Keratinocyte (primary cell): ENCODE data around the gene FADS3. TPM values are rescaled to one million over a fixed set of nuclear protein-coding genes. Genes with fewer than 3 reads are reported as not detected.

Experiments
- DNase-seq: peaks from one replicate; pipeline ENCODE4 v3.0.0-alpha.2; 2011; ENCODE audit warnings: low read depth, missing footprints, low spot score
- FAIRE-seq: peaks from 2 replicates; lab custom pipeline; 2011; peaks lifted over from hg19 to GRCh38; lab: Jason Lieb, UNC
- H2AFZ ChIP-seq: 2 replicates; pipeline ENCODE4 v1.6.0; 2012; ENCODE audit warnings: low read length, control low read depth, inconsistent platforms; ENCODE audit not compliant: control insufficient read depth
- H3K27ac ChIP-seq: 2 replicates; pipeline ENCODE4 v1.5.1; 2011; ENCODE audit warnings: low read length; ENCODE audit not compliant: control insufficient read depth, insufficient read depth
- H3K27me3 ChIP-seq: 3 replicates; pipeline ENCODE4 v1.6.0; 2011; ENCODE audit warnings: low read length; ENCODE audit not compliant: control insufficient read depth, insufficient read depth; ENCODE audit errors: extremely low read depth
- H3K36me3 ChIP-seq, 2 experiments: 2 replicates in 1 of 2; 3 replicates in 1 of 2; pipeline ENCODE4 v1.5.1; 2011; ENCODE audit warnings: low read length in 2 of 2, mild to moderate bottlenecking in 1 of 2; ENCODE audit not compliant: control insufficient read depth in 2 of 2, insufficient read depth in 2 of 2; ENCODE audit errors: extremely low read depth in 1 of 2
- H3K4me1 ChIP-seq: 3 replicates; pipeline ENCODE4 v1.5.1; 2011; ENCODE audit warnings: low read length; ENCODE audit not compliant: control insufficient read depth, insufficient read depth; ENCODE audit errors: extremely low read depth
- H3K4me2 ChIP-seq: 3 replicates; pipeline ENCODE4 v1.6.0; 2011; ENCODE audit warnings: low read depth, low read length; ENCODE audit not compliant: control insufficient read depth, insufficient read depth; ENCODE audit errors: extremely low read depth
- H3K4me3 ChIP-seq, 3 experiments: fragments of 200-600 bp in 1 of 3; sonication (generic) in 1 of 3; 2 replicates in 2 of 3; 3 replicates in 1 of 3; pipeline ENCODE4 v1.5.1; 2011 to 2016; ENCODE audit warnings: low read length in 3 of 3, mild to moderate bottlenecking in 3 of 3, control low read depth in 2 of 3, inconsistent platforms in 1 of 3, low read depth in 1 of 3, mixed read lengths in 1 of 3, mixed run types in 1 of 3, moderate library complexity in 1 of 3; ENCODE audit not compliant: control insufficient read depth in 2 of 3, insufficient read depth in 2 of 3; ENCODE audit errors: extremely low read depth in 1 of 3
- H3K79me2 ChIP-seq: 2 replicates; pipeline ENCODE4 v1.6.0; 2012; ENCODE audit warnings: low read length; ENCODE audit not compliant: control insufficient read depth, insufficient read depth
- H3K9ac ChIP-seq: 3 replicates; pipeline ENCODE4 v1.6.0; 2011; ENCODE audit warnings: low read length; ENCODE audit not compliant: control insufficient read depth, insufficient read depth; ENCODE audit errors: extremely low read depth
- H3K9me1 ChIP-seq: 3 replicates; pipeline ENCODE4 v1.6.0; 2011; ENCODE audit warnings: low read length; ENCODE audit not compliant: control insufficient read depth, insufficient read depth; ENCODE audit errors: extremely low read depth
- H3K9me3 ChIP-seq: 2 replicates; pipeline ENCODE4 v1.5.1; 2012; ENCODE audit warnings: low read depth, low read length; ENCODE audit not compliant: control insufficient read depth
- H4K20me1 ChIP-seq: 3 replicates; pipeline ENCODE4 v1.6.0; 2011; ENCODE audit warnings: low read length; ENCODE audit not compliant: control insufficient read depth, insufficient read depth; ENCODE audit errors: extremely low read depth
- EZH2 ChIP-seq: IDR thresholded peaks from one replicate; pipeline ENCODE4 v1.6.1; 2012; ENCODE audit warnings: inconsistent platforms, mild to moderate bottlenecking, low read length, moderate library complexity
- dilution Hi-C: fragments of 300-500 bp; cut with MboI; formaldehyde crosslinking; loops from one replicate; pipeline ENCODE4 v1.7.0; 2020; ENCODE audit warnings: low sequenced_read_pairs; ENCODE audit not compliant: extremely low pct_ligation_motif_present
- polyA plus RNA-seq, 5 experiments: library from polyadenylated mRNA; depleted of rRNA in 3 of 5; stranded (reverse) in 3 of 5; stranded (forward) in 1 of 5; unstranded in 1 of 5; fragments of >200 nt; gene quantifications; 1 replicate in 1 of 5; 2 replicates in 3 of 5; 3 replicates in 1 of 5; pipeline versions ENCODE4 v1.2.1 to v1.2.3, GENCODE V29; 2011 to 2012; ENCODE audit warnings: missing spikeins in 2 of 5, low read depth in 1 of 5, low replicate concordance in 1 of 5
- TF ChIP-seq, protein P1 (sequence below), 3 experiments: IDR thresholded peaks in 1 of 3; conservative IDR thresholded peaks in 1 of 3; optimal IDR thresholded peaks in 1 of 3; 2 replicates in 2 of 3; 3 replicates in 1 of 3; pipeline versions ENCODE3 to v1.5.1; 2011; ENCODE audit warnings: low read length in 3 of 3, mild to moderate bottlenecking in 3 of 3, moderate library complexity in 2 of 3, control low read depth in 1 of 3, inconsistent platforms in 1 of 3; ENCODE audit not compliant: insufficient read depth in 2 of 3; ENCODE audit errors: extremely low read depth in 1 of 3

FADS3 gene
- polyA plus RNA-seq, 1 donor (not counting 4 experiments of a cell fraction or from before 2014, with no cell fraction given), result 33.9 TPM

DNA sequence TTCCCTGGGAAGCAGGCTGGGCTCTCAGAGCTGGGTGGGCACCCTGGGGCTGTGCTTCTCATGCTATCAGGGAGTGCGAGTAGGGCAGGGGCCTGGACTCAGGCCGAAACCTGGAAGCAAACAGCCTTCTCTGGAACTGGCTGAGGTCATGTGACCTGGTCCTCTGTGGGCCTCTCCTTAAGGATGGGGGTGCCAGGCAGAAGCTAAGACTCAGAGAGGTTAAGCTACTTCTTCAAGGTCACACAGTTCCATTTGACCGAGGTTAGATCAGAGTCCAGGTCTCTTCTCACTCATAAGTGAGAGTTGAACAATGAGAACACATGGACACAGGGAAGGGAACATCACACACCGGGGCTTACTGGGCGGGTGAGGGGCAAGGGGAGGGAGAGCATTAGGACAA is 7.4 kb downstream of the FADS3 start:
- FAIRE-seq (no peak), DNase-seq (no peak)
- Histone ChIP-seq H3K27ac (no peak overlapping the region), H3K9ac (no peak overlapping the region), H3K9me1 (no peaks in the 10 kb centered on the region), H3K4me1 (peaks cover 5% of the 10 kb centered on the region), H3K9me3 (peaks cover 4% of the 10 kb centered on the region), H3K27me3 (peaks cover 3% of the 10 kb centered on the region), H3K4me2 (no peak overlapping the region), H3K4me3 (no peak overlapping the region), H2AFZ (no peak overlapping the region), H4K20me1 (no peaks in the 10 kb centered on the region), H3K79me2 (no peaks in the 10 kb centered on the region), H3K36me3 (peaks cover 0 to 4% of the 10 kb centered on the region in 2 experiments)
- dilution Hi-C loops, result no loop called here
- TF ChIP-seq EZH2, result no peak
- TF ChIP-seq, protein P1, sequence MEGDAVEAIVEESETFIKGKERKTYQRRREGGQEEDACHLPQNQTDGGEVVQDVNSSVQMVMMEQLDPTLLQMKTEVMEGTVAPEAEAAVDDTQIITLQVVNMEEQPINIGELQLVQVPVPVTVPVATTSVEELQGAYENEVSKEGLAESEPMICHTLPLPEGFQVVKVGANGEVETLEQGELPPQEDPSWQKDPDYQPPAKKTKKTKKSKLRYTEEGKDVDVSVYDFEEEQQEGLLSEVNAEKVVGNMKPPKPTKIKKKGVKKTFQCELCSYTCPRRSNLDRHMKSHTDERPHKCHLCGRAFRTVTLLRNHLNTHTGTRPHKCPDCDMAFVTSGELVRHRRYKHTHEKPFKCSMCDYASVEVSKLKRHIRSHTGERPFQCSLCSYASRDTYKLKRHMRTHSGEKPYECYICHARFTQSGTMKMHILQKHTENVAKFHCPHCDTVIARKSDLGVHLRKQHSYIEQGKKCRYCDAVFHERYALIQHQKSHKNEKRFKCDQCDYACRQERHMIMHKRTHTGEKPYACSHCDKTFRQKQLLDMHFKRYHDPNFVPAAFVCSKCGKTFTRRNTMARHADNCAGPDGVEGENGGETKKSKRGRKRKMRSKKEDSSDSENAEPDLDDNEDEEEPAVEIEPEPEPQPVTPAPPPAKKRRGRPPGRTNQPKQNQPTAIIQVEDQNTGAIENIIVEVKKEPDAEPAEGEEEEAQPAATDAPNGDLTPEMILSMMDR (optimal IDR thresholded peaks at IDR 0.05 in 1 of 3, IDR thresholded peaks at IDR 0.05 in 1 of 3, conservative IDR thresholded peaks at IDR 0.05 in 1 of 3; ENCODE audit: extremely low read depth in 1 of 3, insufficient read depth in 2 of 3, low read length in 3 of 3), result no peak

DNA sequence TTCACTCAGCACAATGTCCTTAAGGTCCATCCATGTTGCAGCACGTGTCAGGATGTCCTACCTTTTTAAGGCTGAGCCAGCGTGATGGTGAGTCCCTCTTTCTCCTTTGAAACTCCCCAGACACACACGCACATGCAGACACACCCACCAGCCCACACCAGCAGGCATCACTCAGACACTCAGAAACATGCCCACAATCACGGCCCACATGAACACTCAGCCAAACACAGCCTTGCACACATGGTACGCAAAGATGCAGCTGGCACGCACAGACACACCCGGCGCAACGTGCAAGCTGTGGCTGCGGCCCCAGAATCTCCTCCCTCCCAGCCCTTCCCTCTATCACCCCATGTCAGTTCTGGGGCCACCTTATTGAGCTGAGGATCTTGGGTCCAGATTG is 8.0 kb downstream of the FADS3 start:
- no peaks in the 10 kb centered on the region for H3K9me1 ChIP-seq
- H3K9ac ChIP-seq, result no peak overlapping the region
- H3K4me1 ChIP-seq, result peaks cover 2% of the 10 kb centered on the region
- H3K79me2 ChIP-seq, result no peaks in the 10 kb centered on the region
- H3K36me3 ChIP-seq, result peaks cover 0 to 7% of the 10 kb centered on the region in 2 experiments
- H4K20me1 ChIP-seq, result no peaks in the 10 kb centered on the region
- dilution Hi-C loops, result no loop called here
- no peak for TF ChIP-seq EZH2
- TF ChIP-seq, protein P1 (optimal IDR thresholded peaks at IDR 0.05 in 1 of 3, IDR thresholded peaks at IDR 0.05 in 1 of 3, conservative IDR thresholded peaks at IDR 0.05 in 1 of 3; ENCODE audit: extremely low read depth in 1 of 3, insufficient read depth in 2 of 3, low read length in 3 of 3), result no peak
- no peak overlapping the region for H3K4me2 ChIP-seq
- H3K9me3 ChIP-seq, result peaks cover 4% of the 10 kb centered on the region
- H2AFZ ChIP-seq, result no peak overlapping the region
- no peak overlapping the region for H3K4me3 ChIP-seq
- H3K27me3 ChIP-seq, result peaks cover 3% of the 10 kb centered on the region
- FAIRE-seq, result no peak
- no peak overlapping the region for H3K27ac ChIP-seq
- DNase-seq, result no peak
